GM19372 (cell line): Measurements from ENCODE around the gene MROH7.
"Not testable (repeated sequence)": the region's sequence is repeated elsewhere in the genome, so short reads cannot be mapped to it uniquely, and the experiment has no call there.

ENCODE experiments used
- ATAC-seq: cut with Tn5 transposase; IDR thresholded peaks from one replicate; pipeline ENCODE4 v1.9.1; 2021; ENCODE audit warnings: mild to moderate bottlenecking, low read depth, moderate library complexity; ENCODE audit not compliant: unreplicated experiment

Gene MROH7

GRCh38 chr1:54609301-54609921 is 32.2 kb upstream of the MROH7 start:
- no peak for ATAC-seq

GRCh38 chr1:54610048-54610447 is 31.5 kb upstream of the MROH7 start:
- ATAC-seq: no peak

GRCh38 chr1:54610601-54611580 is 30.7 kb upstream of the MROH7 start:
- no peak for ATAC-seq

GRCh38 chr1:54611621-54612020 is 30.0 kb upstream of the MROH7 start:
- no peak for ATAC-seq

- ATAC-seq: no peak
Observed at GRCh38 chr1:54614024-54614423, 27.6 kb upstream of the MROH7 start.

- no peak for ATAC-seq
Observed at GRCh38 chr1:54614563-54614962, 27.0 kb upstream of the MROH7 start.

GRCh38 chr1:54615531-54616279 is 25.9 kb upstream of the MROH7 start:
- ATAC-seq: no peak

- ATAC-seq: no peak
Observed at GRCh38 chr1:54619749-54620148, 21.8 kb upstream of the MROH7 start.

GRCh38 chr1:54623216-54624007 is 18.2 kb upstream of the MROH7 start, which contains the start of gene FAM151A:
FAM151A (minus strand) TSS chr1:54623525; CDS start chr1:54623395, 130 bp downstream.
- ATAC-seq: no peak

GRCh38 chr1:54624466-54625464 is 16.8 kb upstream of the MROH7 start:
- ATAC-seq: no peak

- no peak for ATAC-seq
Observed at GRCh38 chr1:54627196-54627595, 14.4 kb upstream of the MROH7 start.

- not testable (repeated sequence) for ATAC-seq
Observed at GRCh38 chr1:54635804-54636203, 5.8 kb upstream of the MROH7 start.

- ATAC-seq: not testable (repeated sequence)
Observed at GRCh38 chr1:54636461-54637446, 4.8 kb upstream of the MROH7 start.

GRCh38 chr1:54640361-54640760 is 1.2 kb upstream of the MROH7 start:
- ATAC-seq: no peak

GRCh38 chr1:54643736-54644135 is 2.1 kb downstream of the MROH7 start:
- ATAC-seq: no peak

- ATAC-seq: no peak
Observed at GRCh38 chr1:54645806-54646676, 4.5 kb downstream of the MROH7 start.
